ENCODE results near the gene LTO1. TPM values are rescaled to one million over a fixed set of nuclear protein-coding genes. Genes with fewer than 3 reads are reported as not detected.

Gene LTO1, protein sequence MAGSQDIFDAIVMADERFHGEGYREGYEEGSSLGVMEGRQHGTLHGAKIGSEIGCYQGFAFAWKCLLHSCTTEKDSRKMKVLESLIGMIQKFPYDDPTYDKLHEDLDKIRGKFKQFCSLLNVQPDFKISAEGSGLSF
- 25.6 and 26.4 TPM in 2 replicates for total RNA-seq

DNA sequence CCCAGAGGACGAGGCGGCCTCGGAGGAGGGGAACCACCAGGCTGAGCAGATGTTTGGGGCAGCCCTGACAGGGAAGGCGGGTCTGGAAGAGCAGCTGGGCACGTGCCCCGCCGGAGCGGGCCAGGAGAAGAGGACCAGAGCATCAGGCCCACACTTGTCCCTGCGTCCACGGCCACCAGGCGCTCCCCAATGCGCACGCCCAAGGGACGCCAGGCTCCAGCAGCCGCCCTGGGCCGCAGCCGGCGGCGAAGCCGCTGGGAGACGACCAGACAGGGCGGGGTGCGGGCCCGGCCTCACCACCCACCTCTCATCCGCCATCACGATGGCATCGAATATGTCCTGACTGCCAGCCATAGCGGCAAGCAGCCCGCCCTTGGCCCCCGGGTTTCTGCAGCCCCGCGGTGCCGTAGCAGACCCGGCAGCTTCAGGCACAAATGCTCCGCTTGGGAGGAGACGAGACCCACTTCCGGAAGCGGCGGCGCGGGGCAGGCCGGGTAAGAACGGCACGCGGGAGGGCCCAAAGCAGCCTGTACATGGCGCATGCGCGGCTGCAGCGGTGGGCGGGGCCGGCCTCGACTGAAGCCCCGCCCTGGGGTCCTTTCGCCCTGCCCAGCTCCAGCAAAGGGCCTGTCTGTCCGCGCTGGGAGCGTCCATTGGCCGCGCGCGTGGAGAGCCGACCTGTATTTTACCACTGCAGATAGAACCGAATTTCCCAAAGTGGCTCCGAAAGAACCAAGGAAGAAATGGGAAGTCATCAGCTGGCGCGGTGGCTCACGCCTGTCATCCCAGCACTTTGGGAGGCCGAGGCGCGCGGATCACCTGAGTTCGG, at the start of gene LTO1:
Gene LTO1, minus strand, starts transcription at position 468 of the 829 bp plus-strand sequence. Its CDS starts 114 bp downstream, at position 354.

DNA sequence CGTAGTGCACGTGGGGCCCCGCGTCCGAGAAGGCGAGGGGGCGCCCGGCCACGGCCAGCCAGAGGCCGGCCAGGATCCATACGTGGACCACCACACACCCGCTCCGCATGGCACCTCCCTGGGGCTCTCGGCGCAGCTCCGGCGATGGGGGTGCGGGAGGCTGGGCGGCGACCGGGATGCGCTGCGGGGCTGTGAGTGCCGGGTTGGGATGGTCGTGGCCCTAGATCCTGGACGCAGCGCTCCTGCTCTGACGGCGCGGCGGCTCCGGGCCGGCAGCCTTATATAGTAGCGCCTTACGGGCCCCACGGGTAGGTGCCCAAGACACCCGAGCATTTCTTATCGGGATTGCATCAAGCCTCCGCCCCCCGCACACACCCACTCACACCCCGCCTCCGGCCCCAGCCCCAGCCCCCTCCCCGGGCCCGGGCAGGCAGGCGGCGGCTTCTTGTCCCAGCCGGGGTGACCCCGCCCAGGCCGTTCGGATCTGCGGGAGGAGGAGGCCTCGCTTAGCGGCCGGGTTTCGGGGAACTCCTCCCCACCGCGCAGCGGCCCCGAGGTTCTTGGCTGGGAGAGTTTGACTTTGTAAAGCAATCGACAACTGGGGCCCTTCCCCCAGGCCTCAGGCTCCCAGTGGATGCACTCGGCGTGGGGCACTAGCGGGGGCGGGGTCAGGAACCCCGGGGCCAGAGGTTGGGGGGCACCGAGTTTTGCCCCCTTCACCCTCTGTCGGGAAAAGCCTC, 28.8 kb upstream of the LTO1 start, which contains the start of gene FGF19:
Gene FGF19, minus strand, starts transcription at position 255 of the 740 bp plus-strand sequence. Its CDS starts 146 bp downstream, at position 109.

DNA sequence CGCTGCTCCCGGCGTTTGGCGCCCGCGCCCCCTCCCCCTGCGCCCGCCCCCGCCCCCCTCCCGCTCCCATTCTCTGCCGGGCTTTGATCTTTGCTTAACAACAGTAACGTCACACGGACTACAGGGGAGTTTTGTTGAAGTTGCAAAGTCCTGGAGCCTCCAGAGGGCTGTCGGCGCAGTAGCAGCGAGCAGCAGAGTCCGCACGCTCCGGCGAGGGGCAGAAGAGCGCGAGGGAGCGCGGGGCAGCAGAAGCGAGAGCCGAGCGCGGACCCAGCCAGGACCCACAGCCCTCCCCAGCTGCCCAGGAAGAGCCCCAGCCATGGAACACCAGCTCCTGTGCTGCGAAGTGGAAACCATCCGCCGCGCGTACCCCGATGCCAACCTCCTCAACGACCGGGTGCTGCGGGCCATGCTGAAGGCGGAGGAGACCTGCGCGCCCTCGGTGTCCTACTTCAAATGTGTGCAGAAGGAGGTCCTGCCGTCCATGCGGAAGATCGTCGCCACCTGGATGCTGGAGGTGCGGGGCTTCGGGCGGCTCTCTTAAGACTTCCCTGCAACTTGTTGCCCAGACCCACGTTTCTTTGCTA, 34.1 kb downstream of the LTO1 start, which contains the start of gene CCND1:
Gene CCND1, plus strand, starts transcription at position 162 of the 587 bp plus-strand sequence. Its CDS starts 158 bp downstream, at position 320.

Other genes starting within 250 kb of the LTO1 start
- not detected in 2 replicates for gene LINC01488, start 193.7 kb downstream of the LTO1 start, total RNA-seq
- 524 and 1,083 TPM in 2 replicates for gene CCND1, start 34.2 kb downstream of the LTO1 start, total RNA-seq
- gene FGF19, start 28.7 kb upstream of the LTO1 start, total RNA-seq, result not detected in 2 replicates
- gene FGF4, start 100.0 kb upstream of the LTO1 start, total RNA-seq, result not detected in 2 replicates
- not detected in 2 replicates for gene FGF3, start 144.1 kb upstream of the LTO1 start, total RNA-seq

All from uterine smooth muscle cell (primary cell).